ENCODE data around the gene CBR1. TPM values are rescaled to one million over a fixed set of nuclear protein-coding genes. Genes with fewer than 3 reads are reported as not detected.

CBR1 gene
- polyA plus RNA-seq = 100 to 1,000 TPM; 102 to 207 TPM

GRCh38 chr21:36069713-36070583 is at the start of gene CBR1:
Gene CBR1, plus strand, starts transcription at chr21:36070024. Its CDS starts 92 bp downstream, at chr21:36070116.
- Histone ChIP-seq H3K4me1 (ENCODE audit: control insufficient read depth in 2 of 2, insufficient read depth in 2 of 2, low read length in 1 of 2) (peaks cover 5 to 6% of the 10 kb centered on the region in 2 donors), H3K9me3 (ENCODE audit: control insufficient read depth in 2 of 2, insufficient read depth in 1 of 2, low read depth in 1 of 2, low read length in 1 of 2) (no peaks in the 10 kb centered on the region), H3K4me3 (ENCODE audit: low read depth in 1 of 2, low read length in 2 of 2) (peak within 1 kb of the TSS; percentile 73 to 97), H3K27me3 (ENCODE audit: control insufficient read depth in 1 of 2, insufficient read depth in 2 of 2, low read length in 2 of 2) (no peaks in the 10 kb centered on the region), H3K27ac (ENCODE audit: low read depth in 2 of 2, low read length in 1 of 2) (peak within 1 kb of the TSS; percentile 81 to 88), H3K36me3 (ENCODE audit: control insufficient read depth in 2 of 2, insufficient read depth in 2 of 2, low read length in 1 of 2) (peaks cover 0 to 8% of the 10 kb centered on the region in 2 donors)
- WGBS, 2 donors = 1% methylated on average over 70 to 71 of the region's 71 CpGs

GRCh38 chr21:36021251-36021837 is 48.5 kb upstream of the CBR1 start:
- no peaks in the 10 kb centered on the region for H3K27me3 ChIP-seq (ENCODE audit: control insufficient read depth in 1 of 2, insufficient read depth in 2 of 2, low read length in 2 of 2)
- no peak overlapping the region for H3K4me3 ChIP-seq (ENCODE audit: low read depth in 1 of 2, low read length in 2 of 2)
- no peaks in the 10 kb centered on the region for H3K36me3 ChIP-seq (ENCODE audit: control insufficient read depth in 2 of 2, insufficient read depth in 2 of 2, low read length in 1 of 2)
- 93% methylated on average over 11 of the region's 11 CpGs for WGBS, 2 donors
- H3K27ac ChIP-seq (ENCODE audit: low read depth in 2 of 2, low read length in 1 of 2) = no peak overlapping the region
- H3K4me1 ChIP-seq (ENCODE audit: control insufficient read depth in 2 of 2, insufficient read depth in 2 of 2, low read length in 1 of 2) = peaks cover 0 to 3% of the 10 kb centered on the region in 2 donors
- no peaks in the 10 kb centered on the region for H3K9me3 ChIP-seq (ENCODE audit: control insufficient read depth in 2 of 2, insufficient read depth in 1 of 2, low read depth in 1 of 2, low read length in 1 of 2)

GRCh38 chr21:36022427-36023091 is 47.3 kb upstream of the CBR1 start:
- peaks cover 0 to 3% of the 10 kb centered on the region in 2 donors for H3K4me1 ChIP-seq (ENCODE audit: control insufficient read depth in 2 of 2, insufficient read depth in 2 of 2, low read length in 1 of 2)
- no peaks in the 10 kb centered on the region for H3K36me3 ChIP-seq (ENCODE audit: control insufficient read depth in 2 of 2, insufficient read depth in 2 of 2, low read length in 1 of 2)
- H3K27me3 ChIP-seq (ENCODE audit: control insufficient read depth in 1 of 2, insufficient read depth in 2 of 2, low read length in 2 of 2) = no peaks in the 10 kb centered on the region
- no peaks in the 10 kb centered on the region for H3K9me3 ChIP-seq (ENCODE audit: control insufficient read depth in 2 of 2, insufficient read depth in 1 of 2, low read depth in 1 of 2, low read length in 1 of 2)
- no peak overlapping the region for H3K4me3 ChIP-seq (ENCODE audit: low read depth in 1 of 2, low read length in 2 of 2)
- 43 to 60% methylated on average over 6 of the region's 6 CpGs for WGBS, 2 donors
- H3K27ac ChIP-seq (ENCODE audit: low read depth in 2 of 2, low read length in 1 of 2) = no peak overlapping the region

GRCh38 chr21:36023092-36023480 is 46.7 kb upstream of the CBR1 start:
- no peaks in the 10 kb centered on the region for H3K9me3 ChIP-seq (ENCODE audit: control insufficient read depth in 2 of 2, insufficient read depth in 1 of 2, low read depth in 1 of 2, low read length in 1 of 2)

GRCh38 chr21:36024782-36025181 is 45.0 kb upstream of the CBR1 start:
- Histone ChIP-seq H3K36me3 (ENCODE audit: control insufficient read depth in 2 of 2, insufficient read depth in 2 of 2, low read length in 1 of 2) (no peaks in the 10 kb centered on the region), H3K4me3 (ENCODE audit: low read depth in 1 of 2, low read length in 2 of 2) (no peak overlapping the region)
- WGBS, 2 donors = 83 to 92% methylated on average over 8 of the region's 8 CpGs

More at GRCh38 chr21:36023092-36023480, 46.7 kb upstream of the CBR1 start:
- H3K4me3 ChIP-seq (ENCODE audit: low read depth in 1 of 2, low read length in 2 of 2) = no peak overlapping the region
- no peaks in the 10 kb centered on the region for H3K36me3 ChIP-seq (ENCODE audit: control insufficient read depth in 2 of 2, insufficient read depth in 2 of 2, low read length in 1 of 2)
- peaks cover 0 to 3% of the 10 kb centered on the region in 2 donors for H3K4me1 ChIP-seq (ENCODE audit: control insufficient read depth in 2 of 2, insufficient read depth in 2 of 2, low read length in 1 of 2)
- H3K27ac ChIP-seq (ENCODE audit: low read depth in 2 of 2, low read length in 1 of 2) = peak overlapping the region in 1 of 2 donors; percentile 38
- WGBS, 2 donors = 39 to 55% methylated on average over 3 of the region's 3 CpGs
- no peaks in the 10 kb centered on the region for H3K27me3 ChIP-seq (ENCODE audit: control insufficient read depth in 1 of 2, insufficient read depth in 2 of 2, low read length in 2 of 2)

GRCh38 chr21:36027347-36027746 is 42.5 kb upstream of the CBR1 start:
- Histone ChIP-seq H3K9me3 (ENCODE audit: control insufficient read depth in 2 of 2, insufficient read depth in 1 of 2, low read depth in 1 of 2, low read length in 1 of 2) (no peaks in the 10 kb centered on the region), H3K27me3 (ENCODE audit: control insufficient read depth in 1 of 2, insufficient read depth in 2 of 2, low read length in 2 of 2) (no peaks in the 10 kb centered on the region), H3K4me3 (ENCODE audit: low read depth in 1 of 2, low read length in 2 of 2) (no peak overlapping the region), H3K4me1 (ENCODE audit: control insufficient read depth in 2 of 2, insufficient read depth in 2 of 2, low read length in 1 of 2) (peaks cover 0 to 3% of the 10 kb centered on the region in 2 donors), H3K27ac (ENCODE audit: low read depth in 2 of 2, low read length in 1 of 2) (no peak overlapping the region), H3K36me3 (ENCODE audit: control insufficient read depth in 2 of 2, insufficient read depth in 2 of 2, low read length in 1 of 2) (no peaks in the 10 kb centered on the region)
- WGBS, 2 donors = 80 to 82% methylated on average over 5 of the region's 5 CpGs

More at GRCh38 chr21:36024782-36025181, 45.0 kb upstream of the CBR1 start:
- H3K4me1 ChIP-seq (ENCODE audit: control insufficient read depth in 2 of 2, insufficient read depth in 2 of 2, low read length in 1 of 2) = peaks cover 0 to 3% of the 10 kb centered on the region in 2 donors
- H3K27me3 ChIP-seq (ENCODE audit: control insufficient read depth in 1 of 2, insufficient read depth in 2 of 2, low read length in 2 of 2) = no peaks in the 10 kb centered on the region
- H3K27ac ChIP-seq (ENCODE audit: low read depth in 2 of 2, low read length in 1 of 2) = no peak overlapping the region
- no peaks in the 10 kb centered on the region for H3K9me3 ChIP-seq (ENCODE audit: control insufficient read depth in 2 of 2, insufficient read depth in 1 of 2, low read depth in 1 of 2, low read length in 1 of 2)

- Histone ChIP-seq H3K4me1 (ENCODE audit: control insufficient read depth in 2 of 2, insufficient read depth in 2 of 2, low read length in 1 of 2) (no peaks in the 10 kb centered on the region), H3K4me3 (ENCODE audit: low read depth in 1 of 2, low read length in 2 of 2) (no peak overlapping the region), H3K9me3 (ENCODE audit: control insufficient read depth in 2 of 2, insufficient read depth in 1 of 2, low read depth in 1 of 2, low read length in 1 of 2) (no peaks in the 10 kb centered on the region), H3K27ac (ENCODE audit: low read depth in 2 of 2, low read length in 1 of 2) (no peak overlapping the region), H3K27me3 (ENCODE audit: control insufficient read depth in 1 of 2, insufficient read depth in 2 of 2, low read length in 2 of 2) (no peaks in the 10 kb centered on the region), H3K36me3 (ENCODE audit: control insufficient read depth in 2 of 2, insufficient read depth in 2 of 2, low read length in 1 of 2) (peaks cover 0 to 3% of the 10 kb centered on the region in 2 donors)
- WGBS, 2 donors = 25 to 27% methylated on average over 25 of the region's 25 CpGs
Observed at GRCh38 chr21:36028127-36029069, 41.4 kb upstream of the CBR1 start.

GRCh38 chr21:36029309-36029708 is 40.5 kb upstream of the CBR1 start:
- H3K4me3 ChIP-seq (ENCODE audit: low read depth in 1 of 2, low read length in 2 of 2) = no peak overlapping the region
- H3K27ac ChIP-seq (ENCODE audit: low read depth in 2 of 2, low read length in 1 of 2) = no peak overlapping the region
- no peaks in the 10 kb centered on the region for H3K4me1 ChIP-seq (ENCODE audit: control insufficient read depth in 2 of 2, insufficient read depth in 2 of 2, low read length in 1 of 2)
- no peaks in the 10 kb centered on the region for H3K27me3 ChIP-seq (ENCODE audit: control insufficient read depth in 1 of 2, insufficient read depth in 2 of 2, low read length in 2 of 2)
- no peaks in the 10 kb centered on the region for H3K9me3 ChIP-seq (ENCODE audit: control insufficient read depth in 2 of 2, insufficient read depth in 1 of 2, low read depth in 1 of 2, low read length in 1 of 2)
- 91 to 95% methylated on average over 8 of the region's 8 CpGs for whole genome bisulfite sequencing, 2 donors
- H3K36me3 ChIP-seq (ENCODE audit: control insufficient read depth in 2 of 2, insufficient read depth in 2 of 2, low read length in 1 of 2) = peaks cover 0 to 4% of the 10 kb centered on the region in 2 donors

Data from esophagus (tissue), 2 donors.